RWPE2 (cell line): ENCODE measurements around the gene SLCO4A1.

Source experiments
- ATAC-seq: fragments of 200-7000 bp; cut with Tn5 transposase; 3 replicates; pipeline ENCODE4 v1.9.1; 2021; ENCODE audit warnings: low read depth
- DNase-seq: peaks from one replicate; pipeline ENCODE4 v3.0.0-alpha.2; 2020; ENCODE audit warnings: low spot score
- H3K27ac ChIP-seq: fragments of 450-650 bp; 2 replicates; pipeline ENCODE4 v1.5.1; 2017; ENCODE audit warnings: mild to moderate bottlenecking; ENCODE audit not compliant: poor library complexity, severe bottlenecking
- H3K27me3 ChIP-seq: fragments of 250-450 bp; sonication (Bioruptor Pico); 2 replicates; pipeline ENCODE4 v1.5.1; 2021; ENCODE audit warnings: mild to moderate bottlenecking, moderate library complexity; ENCODE audit not compliant: insufficient read depth, poor library complexity, severe bottlenecking
- H3K36me3 ChIP-seq: fragments of 250-450 bp; sonication (Bioruptor Pico); 2 replicates; pipeline ENCODE4 v1.5.1; 2020; ENCODE audit warnings: low read depth, mild to moderate bottlenecking, moderate library complexity
- H3K4me1 ChIP-seq: fragments of 250-450 bp; sonication (Bioruptor Pico); 2 replicates; pipeline ENCODE4 v1.5.1; 2021; ENCODE audit warnings: mild to moderate bottlenecking, moderate library complexity; ENCODE audit not compliant: insufficient read depth, poor library complexity, severe bottlenecking
- H3K4me3 ChIP-seq: fragments of 250-450 bp; sonication (Bioruptor Pico); 2 replicates; pipeline ENCODE4 v1.5.1; 2021; ENCODE audit warnings: mild to moderate bottlenecking, moderate library complexity; ENCODE audit not compliant: severe bottlenecking
- H3K9me3 ChIP-seq: fragments of 250-450 bp; sonication (Bioruptor Pico); 2 replicates; pipeline ENCODE4 v1.5.1; 2021; ENCODE audit warnings: mild to moderate bottlenecking, moderate library complexity; ENCODE audit not compliant: severe bottlenecking
- TF ChIP-seq, protein P1 (sequence below): fragments of 450-650 bp; IDR thresholded peaks from one replicate; pipeline ENCODE4 v1.5.1; 2017; ENCODE audit warnings: mild to moderate bottlenecking, moderate library complexity; ENCODE audit not compliant: poor library complexity, severe bottlenecking

SLCO4A1 gene

DNA sequence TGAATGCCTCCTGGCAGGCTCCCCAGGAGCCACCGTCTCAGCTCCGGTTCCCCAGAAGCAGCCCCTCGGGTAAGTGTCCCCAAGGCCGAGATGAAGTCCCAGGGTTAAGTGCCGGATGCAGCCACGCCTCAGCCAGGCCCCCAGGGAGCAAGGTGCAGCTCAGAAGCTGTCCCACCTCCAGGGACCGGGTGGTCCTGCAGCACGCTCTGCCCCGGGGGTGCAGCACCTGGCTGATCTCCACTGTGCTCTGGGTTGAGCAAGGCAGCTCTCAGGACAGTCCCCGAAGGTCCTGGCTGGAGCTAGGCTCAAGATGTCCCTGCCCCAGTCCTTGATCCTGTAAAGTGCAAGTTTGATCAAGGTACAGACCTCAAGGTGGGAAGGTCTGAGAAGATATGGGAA, 51.2 kb downstream of the SLCO4A1 start:
- Histone ChIP-seq H3K36me3 (no peaks in the 10 kb centered on the region), H3K4me1 (no peaks in the 10 kb centered on the region), H3K27ac (no peak overlapping the region), H3K9me3 (no peaks in the 10 kb centered on the region), H3K4me3 (no peak overlapping the region), H3K27me3 (peaks cover 34% of the 10 kb centered on the region)
- TF ChIP-seq, protein P1, sequence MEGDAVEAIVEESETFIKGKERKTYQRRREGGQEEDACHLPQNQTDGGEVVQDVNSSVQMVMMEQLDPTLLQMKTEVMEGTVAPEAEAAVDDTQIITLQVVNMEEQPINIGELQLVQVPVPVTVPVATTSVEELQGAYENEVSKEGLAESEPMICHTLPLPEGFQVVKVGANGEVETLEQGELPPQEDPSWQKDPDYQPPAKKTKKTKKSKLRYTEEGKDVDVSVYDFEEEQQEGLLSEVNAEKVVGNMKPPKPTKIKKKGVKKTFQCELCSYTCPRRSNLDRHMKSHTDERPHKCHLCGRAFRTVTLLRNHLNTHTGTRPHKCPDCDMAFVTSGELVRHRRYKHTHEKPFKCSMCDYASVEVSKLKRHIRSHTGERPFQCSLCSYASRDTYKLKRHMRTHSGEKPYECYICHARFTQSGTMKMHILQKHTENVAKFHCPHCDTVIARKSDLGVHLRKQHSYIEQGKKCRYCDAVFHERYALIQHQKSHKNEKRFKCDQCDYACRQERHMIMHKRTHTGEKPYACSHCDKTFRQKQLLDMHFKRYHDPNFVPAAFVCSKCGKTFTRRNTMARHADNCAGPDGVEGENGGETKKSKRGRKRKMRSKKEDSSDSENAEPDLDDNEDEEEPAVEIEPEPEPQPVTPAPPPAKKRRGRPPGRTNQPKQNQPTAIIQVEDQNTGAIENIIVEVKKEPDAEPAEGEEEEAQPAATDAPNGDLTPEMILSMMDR = no peak
- ATAC-seq = no peak
- no peak for DNase-seq

DNA sequence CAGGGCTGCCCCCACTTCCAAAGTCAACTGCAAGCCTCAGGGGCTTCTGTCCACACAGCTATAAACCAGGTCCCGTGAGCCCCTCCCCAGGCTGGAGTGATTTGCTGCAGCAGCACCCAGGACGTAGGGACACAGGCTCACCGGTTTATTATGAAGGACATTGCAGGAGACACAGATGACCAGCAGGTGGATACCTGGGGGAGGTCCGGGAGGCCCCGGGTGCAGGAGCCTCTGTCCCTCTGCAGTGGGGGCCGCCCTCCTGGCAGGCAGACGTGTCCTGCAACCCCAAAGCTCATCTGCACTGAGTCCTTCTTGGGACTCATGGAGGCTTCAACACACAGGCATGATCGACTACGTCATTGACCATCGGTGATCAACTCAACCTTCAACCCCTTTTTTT, 51.8 kb downstream of the SLCO4A1 start:
- peaks cover 34% of the 10 kb centered on the region for H3K27me3 ChIP-seq
- H3K36me3 ChIP-seq = no peaks in the 10 kb centered on the region
- ATAC-seq (no peak), DNase-seq (no peak)
- H3K4me1 ChIP-seq = no peaks in the 10 kb centered on the region
- H3K27ac ChIP-seq = no peak overlapping the region
- TF ChIP-seq, protein P1 = no peak
- H3K9me3 ChIP-seq = no peaks in the 10 kb centered on the region
- H3K4me3 ChIP-seq = no peak overlapping the region

DNA sequence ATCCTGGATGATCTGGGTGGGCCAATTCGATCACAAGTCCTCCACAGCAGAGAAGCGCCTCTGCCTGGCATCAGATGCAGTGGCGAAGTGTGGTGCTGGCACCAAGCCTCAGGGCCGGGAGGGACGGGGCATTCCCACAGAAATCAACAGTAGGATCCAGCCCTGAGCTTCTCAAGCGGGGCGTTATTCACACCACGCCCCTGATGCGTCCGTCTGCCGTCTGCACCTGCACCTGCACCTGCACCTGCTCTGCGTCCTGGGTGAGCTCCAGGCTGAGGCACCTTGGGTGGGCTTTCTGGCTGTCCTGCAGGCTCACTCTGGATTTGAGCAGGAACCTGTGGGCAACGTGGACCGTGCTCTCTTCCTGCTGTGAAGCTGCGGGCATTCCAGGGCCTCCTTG, 52.6 kb downstream of the SLCO4A1 start:
- DNase-seq (peak; percentile 75), ATAC-seq (no peak)
- TF ChIP-seq, protein P1 = no peak
- no peaks in the 10 kb centered on the region for H3K9me3 ChIP-seq
- no peak overlapping the region for H3K4me3 ChIP-seq
- H3K4me1 ChIP-seq = no peaks in the 10 kb centered on the region
- H3K27me3 ChIP-seq = peaks cover 34% of the 10 kb centered on the region
- H3K27ac ChIP-seq = no peak overlapping the region
- H3K36me3 ChIP-seq = no peaks in the 10 kb centered on the region

DNA sequence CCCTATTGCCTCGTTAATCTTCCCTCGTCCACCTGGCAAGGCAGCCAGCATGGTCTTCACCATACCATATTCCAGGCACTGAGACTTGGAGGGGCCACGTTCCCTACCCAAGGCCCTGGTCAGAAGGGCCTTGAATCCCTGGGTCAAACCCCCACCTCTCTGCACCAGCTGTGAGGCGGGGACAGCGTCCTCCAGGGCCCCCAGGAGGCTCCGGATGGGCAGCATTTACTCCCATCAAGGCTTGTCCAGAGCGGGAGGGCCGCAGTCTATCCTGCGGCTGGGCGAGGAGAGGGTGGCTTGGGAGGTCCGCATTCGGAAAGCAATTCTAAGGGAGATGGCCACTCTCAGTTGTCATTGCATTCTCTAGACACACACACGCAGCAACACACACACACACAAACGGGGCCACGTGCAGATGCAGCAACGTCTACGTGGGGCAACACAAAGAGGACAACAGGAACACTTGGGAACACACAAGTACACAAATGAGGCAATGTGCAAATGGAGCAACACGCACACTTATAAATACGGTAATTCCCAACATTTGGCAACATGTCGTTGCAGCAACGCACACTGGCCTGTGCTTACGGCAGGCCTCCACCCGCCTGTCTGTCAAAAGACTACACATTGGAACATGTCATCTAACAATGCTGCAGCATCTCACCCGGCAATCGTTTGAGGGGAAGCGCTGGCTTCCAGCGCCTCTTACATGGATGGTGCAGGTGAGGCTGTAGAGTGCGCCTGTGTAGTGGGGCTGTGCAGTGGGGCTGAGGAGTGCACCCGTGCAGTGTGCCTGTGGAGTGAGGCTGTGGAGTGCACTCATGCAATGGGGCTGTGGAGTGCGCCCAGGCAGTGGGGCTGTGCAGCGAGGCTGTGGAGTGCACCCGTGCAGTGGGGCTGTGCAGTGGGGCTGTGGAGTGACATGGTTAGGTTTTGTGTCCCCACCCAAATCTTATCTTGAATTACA, 53.4 kb downstream of the SLCO4A1 start:
- ATAC-seq (peak; percentile 10; the same call in 1 of the 3 replicates), DNase-seq (peak; percentile 80)
- H3K4me3 ChIP-seq = no peak overlapping the region
- no peaks in the 10 kb centered on the region for H3K36me3 ChIP-seq
- TF ChIP-seq, protein P1 = no peak
- no peaks in the 10 kb centered on the region for H3K9me3 ChIP-seq
- H3K27ac ChIP-seq = no peak overlapping the region
- H3K4me1 ChIP-seq = no peaks in the 10 kb centered on the region
- H3K27me3 ChIP-seq = peaks cover 34% of the 10 kb centered on the region
